Daoy (cell line): ENCODE measurements around the gene DUSP15. TPM values are rescaled to one million over a fixed set of nuclear protein-coding genes. Genes with fewer than 3 reads are reported as not detected.
A peak's percentile ranks its signal among the peaks of the same experiment; 100 is the strongest.

Experiments
- DNase-seq: peaks from one replicate; pipeline ENCODE4 v3.0.0-alpha.2; 2015; ENCODE audit warnings: low read depth
- total RNA-seq: library from RNA; depleted of rRNA; stranded (reverse); fragments of >200 nt; shearing (Covaris generic); gene quantifications from 2 replicates; pipeline ENCODE4 v1.2.3, GENCODE V29; 2014

DUSP15 gene
- total RNA-seq, 1 experiment from 2014 or later, result 1.9 TPM

DNA sequence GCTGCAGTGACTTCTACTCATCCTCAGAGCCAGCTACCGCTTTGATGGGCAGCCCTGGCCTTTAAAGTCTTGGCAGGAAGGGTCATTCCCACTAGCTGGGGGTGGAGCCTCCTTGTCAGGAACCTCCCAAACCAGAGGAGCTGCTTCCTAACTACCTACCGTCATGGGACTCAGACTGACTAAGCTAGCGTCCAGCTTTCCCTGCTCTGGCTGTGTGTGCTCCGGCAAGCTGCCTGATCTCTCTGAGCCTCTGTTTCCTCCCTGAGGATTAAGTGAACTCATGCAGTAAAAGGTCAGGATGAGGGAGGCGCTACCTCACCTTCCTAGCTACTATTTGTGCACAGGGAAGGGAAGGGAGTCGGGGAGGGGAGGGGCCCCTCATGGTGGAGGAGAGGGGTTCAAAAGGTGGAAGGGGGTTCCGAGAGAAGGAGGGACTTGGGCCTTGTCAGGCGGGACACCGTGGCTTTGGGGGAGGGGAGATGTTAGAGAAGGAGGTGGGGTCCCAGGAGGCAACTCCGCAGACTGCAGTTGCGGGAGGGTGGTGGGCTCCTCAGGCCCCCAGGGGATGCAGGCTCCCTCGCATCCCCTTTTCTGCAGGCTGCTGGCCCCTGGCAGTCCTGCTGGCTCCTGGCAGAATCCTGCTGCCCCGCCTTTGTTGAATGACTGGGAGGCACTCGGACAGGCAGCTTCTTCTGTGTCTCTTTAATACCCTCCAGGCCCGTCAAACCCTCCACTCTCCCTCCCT lies 9.8 kb downstream of the DUSP15 start:
- peak; percentile 53 for DNase-seq

DNA sequence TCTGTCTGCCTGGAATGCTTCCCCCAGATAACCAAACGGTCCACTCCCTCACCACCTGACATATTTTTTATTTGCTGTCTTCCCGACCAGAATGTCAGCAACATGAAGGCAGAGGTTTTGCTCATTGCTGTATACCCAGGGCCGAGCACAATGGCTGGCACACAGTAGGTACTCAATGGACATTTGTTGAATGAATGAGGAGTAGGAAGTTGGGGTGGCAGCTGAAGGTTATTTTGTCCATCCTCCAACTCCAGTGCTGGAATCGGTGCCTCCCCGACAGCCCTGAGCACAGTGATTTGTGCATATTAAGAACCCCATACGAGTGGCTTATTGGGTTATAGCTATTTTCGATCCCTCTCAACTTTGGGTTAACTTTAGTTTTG lies 10.3 kb downstream of the DUSP15 start:
- no peak for DNase-seq

- DNase-seq, result no peak
Measured at GRCh38 chr20:31859266-31859997, 10.9 kb downstream of the DUSP15 start.

- no peak for DNase-seq
Measured at GRCh38 chr20:31858760-31859083, 11.6 kb downstream of the DUSP15 start.

DNA sequence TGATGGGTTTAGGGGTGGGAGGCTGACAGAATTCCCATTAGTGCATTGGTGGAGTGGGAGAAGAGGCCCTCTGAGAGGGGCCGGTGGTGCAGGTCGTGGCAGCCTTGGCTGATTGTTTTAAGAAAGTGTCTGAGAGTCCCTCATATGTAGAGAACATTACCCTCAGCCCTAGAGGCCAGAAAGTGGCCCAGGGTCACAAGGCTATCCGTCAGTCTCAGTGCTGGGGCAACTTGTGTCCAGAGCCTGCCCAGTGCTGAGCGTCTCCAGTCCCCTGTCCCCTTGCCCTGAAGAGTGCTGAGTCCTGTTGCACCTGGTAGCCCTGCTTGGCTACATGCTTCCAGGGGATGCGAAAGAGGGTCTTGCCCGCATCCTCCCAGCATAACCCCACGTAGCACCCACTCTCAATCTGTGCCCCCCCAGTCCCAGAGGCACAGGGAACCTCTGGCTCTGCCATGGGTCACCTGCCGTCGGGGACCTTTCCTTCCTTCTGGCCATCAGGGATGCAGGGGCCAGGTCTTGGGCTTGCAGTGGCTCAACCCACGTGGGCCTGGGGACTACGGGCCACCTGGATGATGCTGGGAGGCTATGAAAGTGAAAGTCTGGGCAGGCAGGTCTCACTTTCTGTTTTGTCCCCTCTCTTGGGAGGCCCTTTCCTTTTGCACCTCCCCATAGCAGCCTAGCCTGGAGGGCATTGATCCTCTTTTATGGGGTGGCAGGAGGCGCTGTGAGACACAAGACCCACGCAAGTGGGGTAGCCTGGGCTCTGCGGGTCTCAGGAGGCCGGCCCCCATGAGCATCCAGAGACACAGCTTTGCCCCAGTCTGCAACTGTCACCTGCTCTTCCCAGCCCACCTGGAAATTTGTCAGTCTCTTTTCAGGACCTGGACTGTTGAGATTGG lies 12.2 kb downstream of the DUSP15 start:
- DNase-seq, result no peak

- no peak for DNase-seq
Measured at GRCh38 chr20:31856516-31856915, 13.8 kb downstream of the DUSP15 start.

GRCh38 chr20:31853481-31853880 lies 16.8 kb downstream of the DUSP15 start:
- no peak for DNase-seq

GRCh38 chr20:31851240-31851955 lies 18.9 kb downstream of the DUSP15 start:
- DNase-seq, result no peak

DNA sequence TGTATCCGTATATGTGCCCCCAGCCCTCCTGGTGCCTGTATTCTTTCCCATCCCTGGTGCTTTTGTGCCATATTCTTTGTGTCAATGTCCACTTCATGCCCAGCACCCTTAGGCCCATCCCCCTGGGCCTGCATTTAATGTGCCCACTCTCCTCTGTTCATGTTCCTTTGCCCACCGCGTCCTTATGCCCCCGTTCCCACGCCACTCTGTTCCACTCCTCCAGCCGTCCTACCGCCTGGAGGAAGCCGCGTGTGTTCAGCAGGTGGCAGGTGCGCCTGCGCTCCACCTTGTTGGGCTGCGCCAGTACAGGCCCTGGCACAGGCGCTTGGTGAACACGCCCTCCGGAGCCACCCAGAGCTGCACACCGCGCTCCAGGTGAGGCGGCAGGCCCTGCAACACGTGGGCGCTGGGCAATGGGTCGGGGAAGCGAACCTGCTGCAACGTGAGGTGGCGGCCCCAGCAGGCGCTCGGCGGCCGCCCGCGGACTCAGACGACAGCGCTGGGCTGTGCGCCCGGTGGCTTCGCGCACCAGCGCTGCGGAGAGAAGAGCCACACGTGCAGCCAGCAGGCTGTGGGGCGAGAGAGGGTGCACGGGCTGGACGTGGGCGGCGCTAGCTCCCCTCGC lies 20.9 kb downstream of the DUSP15 start:
- no peak for DNase-seq

DNA sequence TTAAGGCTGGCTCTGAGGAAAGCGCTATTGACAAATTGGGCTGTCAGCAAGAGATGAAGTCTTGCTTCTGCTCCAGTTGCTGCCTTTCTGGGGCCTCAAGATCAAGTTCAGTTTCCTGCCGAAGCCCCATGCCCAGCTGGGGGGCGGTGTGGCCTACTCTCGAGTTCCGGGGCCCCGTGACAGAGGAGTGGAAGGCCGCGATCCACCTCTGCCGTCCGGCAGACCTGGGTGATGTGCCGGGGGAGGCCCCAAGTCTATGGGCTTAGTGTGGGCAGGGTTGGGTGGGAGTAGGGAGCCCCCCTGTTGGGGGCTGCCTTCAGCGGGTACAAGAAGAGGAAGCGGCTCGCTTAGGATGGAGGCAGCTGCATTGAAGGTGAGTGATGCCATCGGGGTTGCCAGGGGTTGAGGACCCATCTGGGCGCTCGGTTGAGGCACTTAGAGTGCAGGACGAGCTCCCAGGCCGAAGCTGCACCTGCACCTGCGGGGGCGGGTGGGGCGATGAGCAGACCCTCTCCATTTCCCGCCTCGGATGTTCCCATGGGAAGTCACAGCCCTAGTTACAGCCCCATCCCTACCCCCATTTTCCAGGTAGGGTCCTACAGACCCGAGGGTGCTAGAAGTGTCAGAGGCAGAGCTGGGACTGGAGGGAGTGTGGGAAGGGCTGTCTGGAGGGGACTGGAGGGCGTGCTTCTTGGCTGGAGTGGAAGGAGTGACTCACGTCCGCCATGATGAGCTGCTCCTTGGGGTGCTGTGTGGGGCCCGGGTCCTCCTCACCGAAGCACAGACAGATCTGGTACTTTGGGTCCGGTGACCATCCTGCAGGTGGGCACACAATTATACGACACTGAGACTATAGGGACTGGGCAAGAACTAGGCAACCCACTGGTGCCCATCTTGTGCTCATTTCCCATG lies 22.0 kb downstream of the DUSP15 start:
- DNase-seq, result peak; percentile 49

- DNase-seq, result no peak
Measured at GRCh38 chr20:31846793-31847138, 23.6 kb downstream of the DUSP15 start.

DNA sequence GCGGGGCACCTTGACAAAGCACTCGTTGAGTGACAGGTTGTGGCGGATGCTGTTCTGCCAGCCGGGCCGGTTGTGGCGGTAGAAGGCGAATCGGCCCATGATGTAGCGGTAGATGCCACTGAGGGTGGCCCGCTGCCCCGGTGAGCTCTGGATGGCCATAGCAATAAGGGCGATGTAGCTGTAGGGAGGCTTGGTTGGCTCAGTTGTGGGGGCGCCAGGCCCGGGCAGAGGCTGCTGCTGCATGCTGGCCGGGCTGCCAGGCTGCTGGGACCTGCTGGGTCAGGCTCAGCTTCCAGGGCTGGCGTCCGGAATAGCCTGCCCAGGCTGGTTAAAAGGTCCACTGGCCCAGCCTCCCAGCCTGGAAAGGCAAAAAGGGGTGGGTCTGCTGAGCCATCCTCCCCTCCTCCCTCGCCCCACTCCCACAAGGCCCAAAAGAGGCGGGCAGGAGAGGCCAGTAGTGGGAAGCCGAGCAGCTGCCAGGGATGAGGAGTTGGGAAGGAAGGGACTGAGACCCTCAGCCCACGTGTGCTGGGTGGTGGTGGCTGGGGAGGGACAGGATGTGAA lies 24.9 kb downstream of the DUSP15 start, which contains the start of gene FOXS1:
TSS of gene FOXS1 (minus strand) at position 305 of the 564 bp plus-strand sequence. CDS start at position 243, 62 bp downstream.
- DNase-seq, result peak; percentile 62

GRCh38 chr20:31844737-31845299 lies 25.5 kb downstream of the DUSP15 start:
- DNase-seq, result no peak

DNA sequence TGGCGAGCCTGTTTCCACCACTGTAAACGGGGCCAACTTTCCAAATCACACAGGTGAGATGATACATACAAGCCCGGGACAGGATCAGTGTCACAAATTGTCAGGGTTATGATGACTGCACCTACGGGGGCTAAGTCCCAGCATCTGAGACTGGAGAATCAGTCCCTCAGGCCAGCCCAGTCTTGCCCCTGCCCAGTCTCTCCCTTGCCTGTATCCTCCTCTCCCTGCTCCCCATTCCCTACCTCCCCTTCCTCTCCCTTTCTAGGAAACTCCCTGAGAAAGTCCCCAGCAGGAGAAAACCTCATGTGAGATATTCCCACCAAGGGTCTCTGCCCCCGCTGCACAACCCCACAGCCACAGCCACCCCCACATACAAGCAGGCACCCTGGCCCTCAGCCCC lies 26.4 kb downstream of the DUSP15 start:
- no peak for DNase-seq

DNA sequence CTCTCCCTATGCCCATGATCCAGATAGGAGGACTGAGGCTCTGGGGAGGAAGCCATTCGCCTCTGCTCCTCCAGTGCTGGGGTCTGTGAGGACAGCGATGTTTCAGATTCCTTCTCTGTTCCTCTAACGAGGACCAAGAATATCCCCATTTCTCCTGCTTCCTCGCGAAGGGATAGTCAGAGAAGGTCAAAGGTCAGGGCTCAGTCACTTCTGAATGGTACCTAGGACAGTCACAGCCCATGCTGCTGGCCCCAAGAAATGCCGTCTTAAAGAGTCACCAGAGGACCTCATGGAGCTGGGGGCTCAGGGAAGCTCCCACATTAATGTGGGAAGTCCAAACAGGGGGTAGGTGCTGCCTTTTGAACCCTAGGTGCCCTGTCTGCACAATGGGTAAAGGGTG lies 27.0 kb downstream of the DUSP15 start:
- no peak for DNase-seq

- DNase-seq, result peak; percentile 81
Measured at GRCh38 chr20:31842471-31843157, 27.7 kb downstream of the DUSP15 start.

GRCh38 chr20:31841928-31842327 lies 28.4 kb downstream of the DUSP15 start:
- peak; percentile 92 for DNase-seq

DNA sequence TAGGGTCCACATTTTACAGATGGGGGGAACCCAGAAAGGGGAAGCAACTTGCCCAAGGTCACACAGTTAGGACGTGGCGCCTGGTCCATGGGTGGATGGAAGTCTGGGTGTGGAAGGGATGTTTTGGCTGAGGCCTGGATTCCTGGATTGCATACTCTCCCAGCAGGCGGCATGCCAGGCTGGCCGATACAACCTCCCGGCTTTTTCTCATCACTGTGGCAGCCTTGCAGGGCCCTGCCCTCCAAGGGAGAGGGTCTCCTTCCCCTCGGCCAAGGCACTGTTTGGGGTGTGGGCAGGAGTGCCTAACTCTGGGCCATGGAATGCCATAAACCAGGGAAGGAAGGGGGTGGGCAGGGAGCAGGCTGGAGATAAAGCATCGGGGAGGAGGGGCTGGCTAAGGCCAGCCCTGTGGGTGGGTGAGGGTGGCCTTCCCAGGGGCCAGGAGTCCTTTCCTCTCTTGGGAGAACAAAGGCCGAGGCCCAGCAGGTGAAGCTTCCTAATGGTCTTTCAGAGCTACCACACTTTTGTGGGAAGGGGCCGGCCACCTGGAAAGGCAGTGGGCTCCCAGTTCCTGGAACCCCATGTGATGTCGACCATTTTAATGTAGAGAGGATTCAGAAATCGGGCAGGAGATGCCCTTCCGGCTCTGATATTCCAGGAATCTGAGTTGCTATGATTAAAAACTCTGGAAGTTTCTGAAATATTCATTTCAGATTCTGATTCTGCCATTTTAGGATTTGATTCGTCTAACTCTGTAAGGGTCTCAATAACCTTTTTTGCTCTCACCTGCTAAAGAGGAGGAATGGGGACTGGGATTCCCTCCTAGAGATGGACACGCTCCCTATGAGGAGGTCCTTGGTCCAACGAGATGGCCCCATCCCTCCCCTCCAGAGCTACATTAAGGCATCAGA lies 29.2 kb downstream of the DUSP15 start:
- DNase-seq, result peak; percentile 55
